Spleen (tissue), 7 donors: Measurements from ENCODE around the gene GPHB5.

Source experiments
- CTCF ChIP-seq, 11 experiments: fragments of 200-600 bp in 7 of 11; fragments of 450-650 bp in 4 of 11; sonication (generic) in 4 of 11; IDR thresholded peaks in 8 of 11; conservative IDR thresholded peaks in 3 of 11; 1 replicate in 7 of 11; 2 replicates in 4 of 11; pipeline versions ENCODE4 v1.4.0 to v1.8.0; 2016 to 2021; ENCODE audit warnings: antibody characterized with exemption in 11 of 11, inconsistent platforms in 4 of 11, mild to moderate bottlenecking in 1 of 11
- POLR2A ChIP-seq, 3 donors: fragments of 450-650 bp; IDR thresholded peaks; one replicate each; pipeline ENCODE4 v1.5.1; 2017; ENCODE audit warnings: antibody characterized with exemption in 3 of 3, mild to moderate bottlenecking in 1 of 3
- POLR2AphosphoS5 ChIP-seq, 3 donors: sonication (generic); formaldehyde crosslinking; IDR thresholded peaks; one replicate each; pipeline ENCODE4 v1.5.1; 2017; ENCODE audit warnings: antibody characterized with exemption in 3 of 3
- donor health status: DM: no; HTN: no; CAD: no; lungs with moderate emphysema.
- donor health status: DM: no; HTN: no; CAD: no.
- donor health status: DM: no; HTN: no; CAD: no.

- TF ChIP-seq POLR2A (IDR thresholded peaks at IDR 0.05) (no peak), CTCF (IDR thresholded peaks at IDR 0.05 in 8 of 11, conservative IDR thresholded peaks at IDR 0.05 in 3 of 11) (no peak), POLR2AphosphoS5 (IDR thresholded peaks at IDR 0.05) (no peak)
Measured at GRCh38 chr14:63326840-63327239, 8.1 kb upstream of the GPHB5 start.
